Thoracic aorta (tissue), 2 donors: ENCODE measurements around the gene GALNT15. TPM values are rescaled to one million over a fixed set of nuclear protein-coding genes. Genes with fewer than 3 reads are reported as not detected.

Experiments used
- ATAC-seq: fragments of 150-250 bp; one replicate; pipeline ENCODE4 v1.8.0; 2017; ENCODE audit warnings: low read depth; ENCODE audit not compliant: insufficient number of reproducible peaks, low FRiP score
- DNase-seq: peaks from one replicate; pipeline ENCODE4 v3.0.0-alpha.2; 2020; ENCODE audit warnings: low spot score
- H3K27ac ChIP-seq, 2 donors: fragments of 200-600 bp; sonication (generic); 1 replicate in 1 of 2; 2 replicates in 1 of 2; pipeline ENCODE4 v1.5.1; 2016; ENCODE audit warnings: mild to moderate bottlenecking in 2 of 2, moderate library complexity in 2 of 2
- H3K27me3 ChIP-seq: fragments of 200-600 bp; sonication (generic); replicated peaks from 2 replicates; pipeline ENCODE4 v1.6.0; 2016; ENCODE audit warnings: mild to moderate bottlenecking; ENCODE audit not compliant: insufficient read depth
- H3K36me3 ChIP-seq: fragments of 200-600 bp; sonication (generic); one replicate; pipeline ENCODE4 v1.5.1; 2016
- H3K4me1 ChIP-seq, 2 donors: fragments of 200-600 bp; sonication (generic); 1 replicate in 1 of 2; 2 replicates in 1 of 2; pipeline versions ENCODE4 v1.5.1 to v1.6.0; 2016; ENCODE audit warnings: low read depth in 2 of 2, mild to moderate bottlenecking in 1 of 2; ENCODE audit not compliant: control insufficient read depth in 1 of 2
- H3K4me3 ChIP-seq: fragments of 200-600 bp; sonication (generic); 2 replicates; pipeline ENCODE4 v1.5.1; 2016; ENCODE audit warnings: mild to moderate bottlenecking
- H3K9me3 ChIP-seq: fragments of 200-600 bp; sonication (generic); 2 replicates; pipeline ENCODE4 v1.5.1; 2016
- CTCF ChIP-seq: fragments of 200-600 bp; sonication (generic); IDR thresholded peaks from one replicate; pipeline ENCODE4 v1.5.1; 2019; ENCODE audit warnings: antibody characterized with exemption
- total RNA-seq, 2 donors: library from RNA; depleted of rRNA; stranded (reverse); fragments of >200 nt; gene quantifications; one replicate each; pipeline versions ENCODE4 v1.1.0 to v1.2.3, GENCODE V29; 2016

Gene GALNT15
- total RNA-seq, 2 donors from 2014 or later, result 157 to 167 TPM

DNA sequence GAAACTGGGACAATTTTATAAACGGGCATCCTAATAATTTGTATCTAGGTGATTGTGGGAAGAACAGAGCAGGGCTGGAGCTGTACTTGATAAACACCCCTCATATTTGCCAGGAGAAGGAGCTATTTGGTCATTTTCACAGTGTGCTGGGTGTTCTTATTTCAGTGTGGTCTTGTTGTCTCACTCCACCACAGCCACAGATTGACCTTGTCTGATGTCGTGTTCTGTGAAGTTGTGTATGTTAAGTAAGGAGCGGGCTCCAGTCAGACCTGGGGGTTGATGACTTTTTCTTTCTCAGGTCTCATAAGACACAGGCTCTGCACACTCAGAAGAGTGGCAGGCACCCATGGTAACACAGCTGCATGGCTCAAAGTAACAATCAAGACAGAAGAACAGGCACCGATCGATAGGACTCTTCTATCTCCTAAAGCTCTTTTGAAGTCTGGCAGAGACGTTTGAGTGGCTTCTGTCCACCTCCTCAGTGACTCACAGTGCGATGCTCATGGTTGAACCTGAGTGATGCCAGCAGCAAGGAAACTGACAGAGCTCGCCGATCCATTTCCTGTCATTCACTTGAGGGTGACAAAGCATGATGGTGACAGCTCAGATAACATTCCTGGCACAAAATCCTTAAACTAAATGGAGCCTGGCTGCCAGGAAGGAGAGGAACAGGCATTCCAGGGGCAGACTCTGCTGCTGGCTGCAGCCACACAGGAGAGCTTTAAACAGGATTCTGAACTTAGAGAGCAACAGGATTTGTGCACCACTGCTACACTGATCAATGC, 69.4 kb downstream of the GALNT15 start:
- TF ChIP-seq CTCF, result no peak
- Histone ChIP-seq H3K9me3 (no peaks in the 10 kb centered on the region), H3K27me3 (no peaks in the 10 kb centered on the region), H3K27ac (peak overlapping the region in 1 of 2 donors; percentile 3), H3K4me3 (peak overlapping the region; percentile 16), H3K4me1 (peaks cover 16 to 22% of the 10 kb centered on the region in 2 donors), H3K36me3 (no peaks in the 10 kb centered on the region)
- ATAC-seq, result no peak
- DNase-seq, result no peak

GRCh38 chr3:16245609-16246008, 71.1 kb downstream of the GALNT15 start:
- H3K9me3 ChIP-seq, result no peaks in the 10 kb centered on the region
- H3K27ac ChIP-seq, result no peak overlapping the region
- H3K4me1 ChIP-seq, result peaks cover 16 to 22% of the 10 kb centered on the region in 2 donors
- H3K4me3 ChIP-seq, result no peak overlapping the region
- no peaks in the 10 kb centered on the region for H3K36me3 ChIP-seq
- no peaks in the 10 kb centered on the region for H3K27me3 ChIP-seq
- DNase-seq (no peak), ATAC-seq (no peak)
- no peak for TF ChIP-seq CTCF

DNA sequence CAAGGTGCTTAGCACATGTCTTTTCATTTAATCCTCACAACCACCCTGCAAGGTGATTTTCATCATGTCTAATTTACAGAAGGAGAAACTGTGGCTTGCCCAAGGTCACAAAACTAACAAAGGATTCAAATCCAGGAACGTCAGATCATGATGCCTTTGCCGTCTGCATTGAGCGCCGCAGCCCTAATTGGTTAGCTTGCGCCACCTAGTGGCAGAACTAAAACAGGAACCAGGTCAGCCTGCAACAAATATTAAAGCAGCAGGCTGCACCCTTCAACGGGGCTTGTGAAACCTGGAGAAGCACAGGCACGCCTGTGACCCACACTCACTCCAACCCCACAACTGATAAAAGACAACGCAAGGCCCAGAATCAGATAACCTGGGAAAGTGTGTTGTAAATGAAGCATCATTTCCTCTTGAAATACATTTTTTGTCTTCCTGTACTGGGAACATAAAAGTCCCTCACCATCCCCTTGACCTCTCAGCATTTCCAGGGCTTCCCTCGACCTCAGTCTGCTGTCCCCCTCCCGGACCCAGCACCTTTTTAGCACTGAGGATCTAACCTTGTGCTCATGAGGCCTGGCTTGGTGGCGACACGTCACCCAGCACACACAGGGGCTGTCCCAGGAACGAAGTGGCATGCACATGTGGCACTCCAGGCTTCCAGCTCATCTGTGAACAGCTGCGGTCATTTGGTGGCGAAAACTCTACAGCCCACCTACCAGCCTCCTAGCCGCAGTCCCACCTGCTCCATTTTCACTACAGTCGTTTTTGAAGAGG, 73.0 kb downstream of the GALNT15 start:
- Histone ChIP-seq H3K4me3 (no peak overlapping the region), H3K4me1 (peaks cover 16 to 23% of the 10 kb centered on the region in 2 donors), H3K36me3 (no peaks in the 10 kb centered on the region), H3K9me3 (no peaks in the 10 kb centered on the region), H3K27ac (no peak overlapping the region), H3K27me3 (no peaks in the 10 kb centered on the region)
- peak; percentile 95 for TF ChIP-seq CTCF
- ATAC-seq (peak; percentile 26), DNase-seq (peak; percentile 71)

GRCh38 chr3:16248556-16248955, 74.1 kb downstream of the GALNT15 start:
- Histone ChIP-seq H3K36me3 (no peaks in the 10 kb centered on the region), H3K27me3 (no peaks in the 10 kb centered on the region), H3K4me3 (no peak overlapping the region), H3K9me3 (no peaks in the 10 kb centered on the region), H3K27ac (no peak overlapping the region), H3K4me1 (peaks cover 23 to 33% of the 10 kb centered on the region in 2 donors)
- TF ChIP-seq CTCF, result no peak
- ATAC-seq (no peak), DNase-seq (no peak)

- H3K4me3 ChIP-seq, result no peak overlapping the region
- H3K36me3 ChIP-seq, result no peaks in the 10 kb centered on the region
- no peaks in the 10 kb centered on the region for H3K27me3 ChIP-seq
- H3K9me3 ChIP-seq, result no peaks in the 10 kb centered on the region
- H3K4me1 ChIP-seq, result peaks cover 15 to 32% of the 10 kb centered on the region in 2 donors
- no peak overlapping the region for H3K27ac ChIP-seq
- DNase-seq (no peak), ATAC-seq (no peak)
- no peak for TF ChIP-seq CTCF
Measured at GRCh38 chr3:16249336-16249735, 74.9 kb downstream of the GALNT15 start.
